HG03571 (cell line): ENCODE measurements around the gene SLC16A3.
A peak's percentile ranks its signal among the peaks of the same experiment; 100 is the strongest.
"Not testable (repeated sequence)": the region's sequence is repeated elsewhere in the genome, so short reads cannot be mapped to it uniquely, and the experiment has no call there.

Source experiments
- ATAC-seq: cut with Tn5 transposase; IDR thresholded peaks from one replicate; pipeline ENCODE4 v1.9.1; 2021; ENCODE audit not compliant: unreplicated experiment

The SLC16A3 gene

DNA sequence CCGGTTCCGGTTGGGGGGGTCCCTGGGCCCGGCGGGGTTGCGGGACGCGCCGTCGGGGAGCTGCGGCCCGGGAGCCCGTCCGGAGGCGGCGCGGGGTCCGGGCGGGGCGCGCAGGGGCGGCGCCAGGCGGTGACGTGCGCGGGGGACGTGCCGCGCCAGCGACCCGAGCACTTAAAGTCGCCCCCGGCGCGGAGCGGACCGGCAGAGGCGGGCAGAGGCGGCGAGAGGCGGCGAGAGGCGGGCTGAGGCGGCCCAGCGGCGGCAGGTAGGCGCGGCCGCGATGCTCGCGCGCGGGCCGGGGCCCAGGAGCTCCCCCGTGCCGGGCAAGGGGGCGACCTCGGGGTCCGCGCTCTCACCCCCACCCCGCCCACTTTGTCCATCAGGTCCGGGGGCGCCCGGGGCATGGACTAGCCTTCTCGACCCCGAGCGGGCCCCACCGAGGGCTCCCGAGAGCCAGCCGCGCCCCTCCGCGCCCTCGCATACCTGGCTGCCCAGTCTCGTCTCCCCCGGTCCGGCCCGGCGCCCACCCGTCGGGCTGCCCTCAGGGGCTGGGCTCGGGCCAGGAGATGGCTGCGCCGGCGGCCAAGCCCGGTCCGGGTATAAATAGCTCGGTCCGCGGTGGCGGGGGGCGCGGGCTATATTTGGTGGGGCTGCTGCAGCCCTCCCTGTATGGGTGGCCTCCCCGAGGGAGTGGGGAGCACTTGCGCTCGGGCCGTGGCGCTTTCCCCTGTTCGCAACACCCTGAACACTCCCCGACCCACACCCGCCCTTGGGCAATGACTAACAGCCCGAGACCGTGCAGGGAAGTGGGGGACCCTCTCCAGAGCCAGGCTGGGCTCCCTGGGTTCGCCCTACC is at the start of gene SLC16A3:
TSS of gene SLC16A3 (plus strand) at position 201 of the 856 bp plus-strand sequence. CDS start 6,967 bp downstream, outside the sequence.
- peak; percentile 32 for ATAC-seq

DNA sequence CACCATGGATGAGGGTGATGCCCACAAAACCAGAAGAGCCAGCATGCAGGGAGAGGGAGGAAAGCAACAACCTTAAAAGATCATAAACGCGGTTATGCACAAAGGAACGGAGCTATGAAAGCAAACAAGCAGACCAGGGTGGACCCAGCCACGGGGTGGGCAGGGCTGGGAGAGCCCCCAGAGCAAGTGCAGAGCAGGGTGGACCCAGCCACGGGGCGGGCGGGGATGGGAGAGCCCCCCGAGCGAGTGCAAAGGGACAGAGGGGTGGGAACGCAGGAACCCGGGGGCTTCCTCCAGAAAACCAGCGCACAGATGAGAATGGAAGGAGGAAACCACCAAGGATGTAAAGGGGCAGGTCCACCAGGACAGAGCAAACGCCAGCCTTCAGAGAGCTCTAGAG is 49.4 kb upstream of the SLC16A3 start:
- no peak for ATAC-seq

DNA sequence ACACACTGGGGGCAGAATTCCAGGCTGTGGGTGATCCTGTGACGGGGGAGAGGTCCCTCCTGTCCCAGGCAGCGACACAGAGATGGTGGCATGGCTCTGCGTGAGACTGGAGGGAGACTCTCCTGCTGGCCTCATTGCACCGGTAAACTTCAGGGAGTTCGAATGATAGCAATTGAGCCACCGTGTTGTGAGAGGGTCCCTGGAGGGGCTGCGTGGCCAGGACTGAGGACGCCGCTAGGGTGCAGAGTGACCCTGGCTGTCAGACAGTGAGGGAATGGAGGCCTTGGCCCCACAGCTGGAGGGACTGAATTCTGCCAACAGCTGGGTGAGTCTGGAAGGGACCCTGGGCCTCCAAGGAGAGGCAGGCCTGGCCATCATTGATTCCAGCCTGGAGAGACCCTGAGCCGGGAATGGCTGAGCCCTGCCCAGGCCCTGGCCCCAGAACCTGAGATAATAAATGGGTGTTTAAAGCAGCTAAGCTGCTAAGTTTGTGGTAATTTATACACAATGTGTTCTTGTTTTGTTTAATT is 48.8 kb upstream of the SLC16A3 start:
- ATAC-seq = no peak

DNA sequence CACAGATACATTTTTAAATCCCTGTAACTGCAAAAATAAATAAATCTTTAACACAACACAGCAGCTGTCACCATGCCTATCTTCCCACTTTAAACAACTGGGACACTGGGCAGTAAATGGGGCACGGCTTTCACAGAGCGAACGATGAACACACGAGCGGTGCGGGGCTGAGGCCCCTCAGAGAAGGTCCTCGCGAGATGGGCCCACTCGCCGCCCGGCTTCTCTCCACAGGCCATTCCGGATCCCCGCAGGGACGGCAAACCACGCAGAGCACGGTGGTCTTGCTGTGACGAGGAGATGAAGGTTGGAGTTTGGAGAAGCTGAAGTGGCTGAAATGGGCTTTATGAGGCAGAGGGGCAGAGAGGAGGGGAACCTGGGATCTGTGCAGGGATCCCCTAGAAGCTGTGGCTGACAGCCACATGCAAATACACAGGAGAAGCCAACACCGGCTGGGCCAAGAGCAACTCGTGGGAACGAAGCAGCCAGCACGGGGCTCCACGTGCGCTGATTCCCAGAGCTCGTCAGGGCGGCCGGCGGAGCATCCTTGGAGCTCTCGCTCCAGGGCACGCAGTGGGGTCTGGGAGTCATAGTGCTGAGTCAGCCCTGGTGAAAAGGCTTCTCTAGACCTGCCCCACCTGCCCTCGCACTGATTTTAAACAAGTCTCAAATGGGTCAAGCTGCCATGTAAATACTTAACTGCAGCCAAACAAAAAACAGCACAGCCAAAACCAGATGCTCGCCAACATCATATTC is 47.9 kb upstream of the SLC16A3 start:
- ATAC-seq = no peak

DNA sequence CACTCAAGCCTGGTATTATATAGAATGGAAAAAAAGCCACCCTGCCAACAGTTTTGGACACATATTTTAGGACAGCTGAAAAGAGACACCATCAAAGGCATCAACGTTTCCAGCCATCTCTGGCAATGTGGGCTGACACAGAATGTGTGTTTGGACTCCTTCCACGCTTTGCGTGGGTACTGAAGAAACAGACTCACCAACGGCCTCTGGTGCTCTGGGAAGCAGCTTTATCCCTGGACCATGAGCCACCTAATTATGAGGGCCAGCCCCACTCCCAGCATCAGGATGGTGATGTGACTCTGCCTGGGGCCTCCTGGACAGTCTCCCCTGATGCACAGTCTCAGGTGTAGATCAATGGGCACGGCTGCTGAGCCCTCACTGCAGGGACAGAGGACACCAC is 44.1 kb upstream of the SLC16A3 start:
- no peak for ATAC-seq

DNA sequence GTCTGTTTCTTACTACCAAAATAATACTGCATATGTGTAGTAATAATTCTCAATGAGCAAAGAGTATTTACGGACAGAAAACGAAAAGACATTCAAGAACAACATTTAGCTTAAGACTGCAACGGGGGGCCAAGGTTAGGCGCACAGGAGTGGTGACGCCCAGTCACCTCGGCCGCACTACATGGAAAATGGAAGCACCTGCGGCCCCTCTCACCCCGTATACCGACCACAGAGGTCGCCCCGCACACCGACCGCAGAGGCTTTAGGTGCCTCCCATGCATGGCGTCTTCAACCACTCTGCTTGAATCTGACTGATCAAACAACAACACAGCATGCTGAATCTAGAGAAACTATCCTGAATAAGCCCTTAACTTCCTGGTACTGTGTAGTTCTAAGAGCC is 42.6 kb upstream of the SLC16A3 start:
- ATAC-seq = no peak

DNA sequence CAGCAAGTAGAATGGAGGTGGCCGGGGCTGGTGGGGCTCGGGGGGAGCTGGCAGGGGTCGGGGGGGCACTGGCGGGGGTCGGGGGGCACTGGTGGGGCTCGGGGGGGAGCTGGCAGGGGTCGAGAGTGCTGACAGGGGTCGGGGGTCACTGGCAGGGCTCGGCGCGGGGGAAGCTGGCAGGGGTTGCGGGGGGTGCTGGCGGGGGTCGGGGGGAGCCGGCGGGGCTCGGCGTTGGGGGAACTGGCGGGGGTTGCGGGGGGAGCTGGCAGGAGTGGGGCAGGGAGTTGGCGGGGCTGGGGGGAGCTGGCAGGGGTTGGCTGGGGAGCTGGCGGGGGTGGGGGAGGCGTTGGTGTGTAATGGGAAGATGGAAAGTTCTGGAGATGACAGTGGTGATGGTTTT is 41.3 kb upstream of the SLC16A3 start:
- ATAC-seq = no peak

DNA sequence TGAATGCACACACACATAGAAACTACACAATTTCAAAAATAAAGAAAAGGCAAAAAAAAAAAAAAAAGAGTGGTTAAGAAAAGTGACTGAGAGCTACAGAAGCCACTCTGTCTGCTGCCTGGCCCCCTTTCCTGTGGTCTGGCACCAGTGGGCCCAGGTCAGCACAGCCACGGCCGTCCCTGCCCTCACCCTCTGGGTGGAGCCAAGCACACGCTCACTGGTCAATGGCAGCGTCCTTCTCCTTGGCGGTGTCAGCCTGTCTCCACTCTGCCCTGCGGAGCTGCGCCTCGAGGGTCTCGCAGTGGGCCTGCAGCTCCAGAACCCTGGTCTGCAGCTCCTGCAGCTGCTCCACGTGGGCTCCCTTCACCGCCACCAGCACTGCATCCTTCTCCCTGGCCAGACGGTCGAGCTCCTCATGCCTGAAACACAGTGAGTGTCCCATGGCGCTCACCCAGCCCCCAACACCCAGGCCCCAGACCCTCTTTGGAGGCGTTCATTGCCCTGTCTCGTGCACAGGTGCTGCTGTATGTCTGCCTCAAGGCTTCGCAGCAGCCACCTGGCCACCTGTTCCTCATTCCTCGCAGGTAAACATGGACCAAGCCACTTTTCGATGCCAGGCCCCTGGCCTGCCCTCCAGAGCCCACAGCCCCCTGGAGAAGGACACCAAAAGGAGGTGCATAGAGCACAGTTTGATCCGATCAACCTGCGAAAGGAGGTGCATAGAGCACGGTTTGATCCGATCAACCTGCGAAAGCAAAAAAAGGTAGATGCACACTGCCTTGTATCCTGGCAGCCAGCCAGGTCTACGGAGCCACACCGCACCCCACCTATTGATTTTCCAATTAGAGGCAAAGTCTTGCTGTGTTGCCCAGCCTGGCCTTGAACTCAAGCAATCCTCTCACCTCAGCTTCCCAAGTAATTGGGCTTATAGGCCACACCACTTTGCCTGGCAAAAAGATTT is 40.6 kb upstream of the SLC16A3 start:
- ATAC-seq = no peak

DNA sequence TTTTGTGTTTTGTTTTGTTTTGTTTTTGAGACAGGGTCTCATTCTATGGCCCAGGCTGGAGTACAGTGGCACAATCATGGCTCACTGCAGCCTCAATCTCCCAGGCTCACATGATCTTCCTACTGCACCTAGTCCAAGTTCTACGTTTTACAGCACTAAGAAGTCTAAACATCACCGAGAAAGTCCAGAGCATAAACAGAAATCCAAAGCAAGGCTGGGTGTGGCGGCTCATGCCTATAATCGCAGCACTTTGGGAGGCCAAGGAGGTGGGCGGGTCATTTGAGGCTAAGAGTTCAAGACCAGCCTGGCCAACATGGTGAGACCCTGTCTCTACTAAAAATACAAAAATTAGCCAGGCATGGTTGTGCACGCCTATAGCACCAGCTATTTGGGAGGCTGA is 35.8 kb upstream of the SLC16A3 start:
- ATAC-seq = not testable (repeated sequence)

DNA sequence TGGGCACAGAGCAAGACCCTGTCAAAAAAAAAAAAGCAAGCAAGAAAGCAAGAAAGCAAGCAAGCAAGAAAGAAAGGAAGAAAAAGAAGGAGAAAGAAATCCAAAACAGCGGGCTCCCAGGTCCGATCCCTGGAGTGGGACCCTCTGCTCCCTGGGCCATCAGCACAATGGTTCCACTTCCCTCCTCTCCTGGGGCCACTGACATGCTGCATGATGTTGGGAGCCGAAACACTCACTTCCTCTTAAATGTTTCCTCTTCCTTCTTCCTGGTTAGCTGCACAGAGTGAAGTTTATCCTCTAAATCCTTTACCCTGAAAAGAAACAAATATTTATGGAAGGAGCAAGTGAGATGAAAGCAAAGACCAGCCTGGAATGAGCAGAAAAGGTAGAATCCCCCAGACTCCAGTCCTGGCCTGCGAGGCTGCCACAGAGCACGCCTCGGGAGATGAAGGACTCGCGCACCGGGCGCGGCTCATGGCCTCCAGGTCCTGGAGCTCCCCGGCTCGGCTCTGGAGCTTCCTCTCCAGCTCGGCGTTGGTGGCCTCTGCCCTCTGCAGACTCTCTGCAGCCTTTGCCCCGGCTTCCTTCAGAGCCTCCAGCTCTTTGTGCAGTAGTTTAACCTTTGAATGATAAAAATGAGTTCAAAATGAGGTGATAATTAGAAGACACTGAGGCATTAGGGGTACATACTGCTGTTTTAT is 35.2 kb upstream of the SLC16A3 start:
- ATAC-seq = no peak

DNA sequence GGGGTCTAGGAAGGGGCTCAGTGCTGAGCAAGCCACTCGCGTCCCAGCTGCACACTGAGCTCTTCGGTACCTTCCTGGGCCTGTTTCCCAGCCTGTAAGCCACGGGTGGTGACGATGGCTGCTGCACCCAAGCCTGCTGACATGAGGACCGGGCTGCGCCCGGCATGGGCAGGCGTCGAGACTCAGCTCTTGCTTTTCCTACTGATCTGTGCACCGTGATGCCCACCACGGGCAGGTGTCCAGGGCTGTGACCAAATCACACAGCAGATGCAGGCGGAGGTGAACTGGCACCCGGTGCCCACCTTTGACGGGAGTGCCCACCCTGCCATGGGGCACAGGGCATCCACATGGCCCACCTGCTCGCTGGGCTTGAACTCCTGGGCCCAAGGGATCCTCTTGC is 34.1 kb upstream of the SLC16A3 start:
- ATAC-seq = no peak

DNA sequence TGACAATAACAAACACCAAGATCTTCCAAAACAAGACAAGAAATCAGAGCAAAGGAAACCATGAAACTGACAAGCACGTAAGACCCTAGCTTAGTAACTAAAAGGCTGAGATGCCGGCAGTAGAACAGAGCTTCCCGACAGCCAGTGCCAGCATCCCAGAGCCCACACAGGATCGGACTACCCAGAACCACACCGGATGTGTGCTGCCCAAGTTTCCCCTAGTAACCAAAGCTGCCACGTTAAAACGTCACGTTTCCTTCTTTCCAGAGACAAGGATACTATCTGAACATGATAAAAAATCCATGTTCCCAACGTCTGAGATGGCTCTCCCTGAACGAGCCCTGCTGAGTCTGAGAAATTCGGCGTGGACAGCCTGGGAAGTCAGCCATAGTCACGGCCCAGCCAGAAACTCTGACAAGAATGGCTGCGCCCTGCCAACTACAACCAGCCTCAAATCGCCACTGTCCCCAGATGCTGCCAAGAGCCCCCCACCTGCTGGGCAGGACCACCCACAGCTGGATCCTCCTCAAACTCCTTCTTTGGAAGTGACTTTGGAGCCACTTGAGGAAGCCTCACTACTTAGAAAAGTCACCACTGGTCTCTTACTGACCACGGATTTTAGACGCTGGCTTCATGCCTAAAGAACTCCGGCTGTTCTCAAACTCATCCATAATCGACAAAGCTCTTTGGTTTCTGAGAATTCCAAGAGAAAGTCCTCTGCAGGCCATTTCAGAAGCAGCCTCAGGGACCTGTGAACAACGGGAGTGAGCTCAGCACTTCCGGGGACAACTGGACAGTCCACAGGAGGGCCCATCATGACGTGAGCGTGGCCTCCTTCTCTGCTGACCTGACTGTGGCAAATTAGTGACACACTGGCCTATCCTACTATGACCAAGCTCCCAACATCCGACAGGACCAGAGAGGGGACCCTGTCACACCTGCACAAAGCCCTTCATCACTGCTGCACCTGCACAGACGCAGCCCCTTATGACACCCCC is 32.9 kb upstream of the SLC16A3 start:
- no peak for ATAC-seq

DNA sequence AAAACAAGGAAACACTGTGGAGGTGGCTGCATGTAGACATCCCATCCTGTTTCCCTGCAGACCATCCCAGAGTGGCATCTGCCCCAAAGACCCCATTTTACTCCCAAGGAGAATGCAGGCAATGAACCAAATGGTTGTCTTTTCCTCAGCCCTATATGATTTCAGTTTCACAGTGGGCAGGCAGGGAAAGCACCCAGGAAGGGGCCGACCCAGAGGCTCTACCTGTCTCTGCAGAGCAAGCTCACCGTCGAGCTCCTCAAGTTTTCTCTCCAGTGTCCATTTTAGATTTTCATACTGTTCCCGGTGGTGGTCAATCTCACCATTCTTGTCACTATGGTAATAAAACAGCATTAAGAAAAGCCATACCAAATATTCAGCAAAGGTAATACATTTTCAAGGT is 30.8 kb upstream of the SLC16A3 start:
- no peak for ATAC-seq

DNA sequence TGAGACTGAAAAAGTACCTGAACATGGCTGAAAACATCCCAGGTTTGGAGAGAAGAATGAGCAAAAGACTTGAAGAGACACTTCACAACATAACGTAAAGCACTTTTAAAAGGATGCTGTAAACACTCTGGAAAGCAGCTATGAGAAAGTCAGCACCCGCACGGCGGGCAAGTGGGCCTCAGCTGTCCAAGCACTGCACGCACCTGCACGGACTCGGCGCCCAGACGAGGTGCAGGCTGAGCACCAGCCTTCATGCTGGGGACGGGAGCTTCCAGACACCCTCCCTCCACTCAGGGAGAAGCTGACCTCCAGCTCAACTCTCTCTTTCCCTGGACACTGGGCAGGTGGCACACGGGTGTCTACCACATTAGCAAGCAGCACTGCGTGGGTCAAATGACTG is 29.3 kb upstream of the SLC16A3 start:
- no peak for ATAC-seq

DNA sequence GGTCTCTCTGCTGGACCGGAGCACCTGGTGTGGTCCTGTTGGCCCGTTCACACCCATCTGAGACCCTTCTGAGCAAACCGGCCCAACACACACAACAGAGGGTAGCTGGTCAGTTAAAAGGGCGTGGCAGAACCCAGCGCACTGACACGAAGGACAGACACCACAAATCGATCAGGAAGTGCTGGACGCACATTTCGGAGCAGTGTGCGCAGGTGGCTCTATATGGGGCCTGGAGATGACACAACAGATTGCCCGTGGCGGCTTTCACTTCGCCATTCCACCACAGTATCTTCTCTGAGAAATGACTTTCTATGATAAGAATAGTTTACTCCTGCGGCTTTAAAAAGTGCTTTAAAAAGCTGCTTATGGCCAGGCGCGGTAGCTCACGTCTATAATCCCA is 28.7 kb upstream of the SLC16A3 start:
- ATAC-seq = no peak

DNA sequence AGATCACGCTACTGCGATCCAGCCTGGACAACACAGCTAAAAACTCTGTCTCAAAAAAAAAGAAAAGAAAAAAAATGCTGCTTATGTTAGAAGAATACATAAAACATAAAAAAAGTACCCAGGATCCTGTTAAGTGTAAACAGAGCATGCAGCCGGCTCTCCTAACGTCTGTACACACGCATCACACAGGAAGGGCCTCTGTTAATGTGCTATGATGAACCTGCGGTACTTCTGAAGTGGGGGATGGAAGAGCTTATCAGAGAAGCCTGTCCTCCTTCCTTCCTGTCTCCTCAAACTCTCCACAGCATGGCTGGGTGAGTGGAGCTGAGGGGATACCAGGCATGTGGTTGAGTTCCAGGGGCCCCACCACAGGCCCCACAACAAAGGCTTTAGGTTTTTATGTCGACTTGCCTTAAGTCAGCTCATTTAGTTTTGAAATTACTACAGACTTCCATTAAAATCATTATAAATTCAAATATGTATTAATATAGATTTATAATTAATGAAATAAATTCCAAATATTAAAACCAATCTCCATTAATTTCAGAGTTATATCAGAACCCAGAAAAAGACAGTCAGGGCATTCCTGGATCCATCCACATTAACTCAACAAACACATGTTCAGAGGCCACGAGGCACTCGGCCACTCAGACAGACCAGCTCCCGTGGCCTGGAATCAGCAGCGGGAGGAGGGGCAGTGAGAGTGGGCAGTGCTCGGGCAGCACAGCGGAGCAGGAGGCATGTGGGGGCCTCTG is 27.9 kb upstream of the SLC16A3 start:
- ATAC-seq = no peak

DNA sequence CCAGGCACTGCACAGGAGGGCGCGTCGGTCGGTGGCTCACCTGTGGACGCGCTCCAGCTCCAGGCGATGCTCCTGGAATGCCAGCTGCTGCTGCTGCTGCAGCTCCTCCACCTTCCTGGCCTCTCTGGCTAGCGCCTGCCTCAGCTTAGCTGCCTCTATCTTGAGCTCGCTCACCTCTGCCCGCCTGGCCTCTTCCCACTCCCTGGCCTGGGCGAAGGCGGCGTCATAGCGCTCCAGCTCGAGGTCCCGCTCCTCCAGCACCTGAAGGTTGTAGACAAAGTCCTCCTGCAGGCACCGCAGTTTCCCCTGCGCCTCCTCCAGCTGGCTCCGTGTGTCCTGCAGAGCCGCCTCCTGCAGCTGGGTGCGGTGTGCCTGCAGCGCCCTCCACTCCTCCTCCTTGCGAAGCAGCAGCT is 27.3 kb upstream of the SLC16A3 start:
- no peak for ATAC-seq

DNA sequence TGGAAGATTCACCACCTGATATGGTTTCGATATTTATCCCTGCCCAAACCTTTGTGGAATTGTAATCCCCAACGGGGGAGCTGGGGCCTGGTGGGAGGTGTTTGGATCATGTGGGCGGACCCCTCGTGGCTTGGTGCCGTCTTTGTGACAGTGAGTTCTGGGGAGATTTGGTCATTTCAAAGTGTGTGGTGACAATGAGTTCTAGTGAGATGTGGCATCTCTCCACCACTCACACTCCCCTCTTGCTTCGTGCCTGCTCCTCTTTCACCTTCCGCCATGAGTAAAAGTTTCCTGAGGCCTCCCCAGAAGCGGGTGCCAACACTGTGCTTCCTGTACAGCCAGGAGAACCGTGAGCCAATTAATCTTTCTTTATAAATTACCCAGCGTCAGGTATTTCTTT is 25.9 kb upstream of the SLC16A3 start:
- ATAC-seq = no peak
